ENCODE data around the gene DPP6. TPM values are rescaled to one million over a fixed set of nuclear protein-coding genes. Genes with fewer than 3 reads are reported as not detected.

The DPP6 gene
- total RNA-seq, 1 donor from 2014 or later = 1.2 TPM

- no peak for DNase-seq (ENCODE audit: low read depth)
- TF ChIP-seq CTCF (conservative IDR thresholded peaks at IDR 0.05; ENCODE audit: low read depth, low read length) = no peak
- H3K4me3 ChIP-seq (ENCODE audit: low read depth, low read length) = no peak overlapping the region
Measured at GRCh38 chr7:154171422-154171821, 119.2 kb downstream of the DPP6 start.

- TF ChIP-seq CTCF (conservative IDR thresholded peaks at IDR 0.05; ENCODE audit: low read depth, low read length) = no peak
- H3K4me3 ChIP-seq (ENCODE audit: low read depth, low read length) = no peak overlapping the region
- no peak for DNase-seq (ENCODE audit: low read depth)
Measured at GRCh38 chr7:154172236-154172635, 120.0 kb downstream of the DPP6 start.

GRCh38 chr7:154177584-154177983 lies 125.4 kb downstream of the DPP6 start:
- no peak for TF ChIP-seq CTCF (conservative IDR thresholded peaks at IDR 0.05; ENCODE audit: low read depth, low read length)
- DNase-seq (ENCODE audit: low read depth) = no peak
- no peak overlapping the region for H3K4me3 ChIP-seq (ENCODE audit: low read depth, low read length)

GRCh38 chr7:154178895-154179294 lies 126.7 kb downstream of the DPP6 start:
- DNase-seq (ENCODE audit: low read depth) = no peak
- no peak overlapping the region for H3K4me3 ChIP-seq (ENCODE audit: low read depth, low read length)

GRCh38 chr7:154183482-154183881 lies 131.3 kb downstream of the DPP6 start:
- no peak for TF ChIP-seq CTCF (conservative IDR thresholded peaks at IDR 0.05; ENCODE audit: low read depth, low read length)
- no peak overlapping the region for H3K4me3 ChIP-seq (ENCODE audit: low read depth, low read length)
- DNase-seq (ENCODE audit: low read depth) = no peak

More at GRCh38 chr7:154178895-154179294, 126.7 kb downstream of the DPP6 start:
- no peak for TF ChIP-seq CTCF (conservative IDR thresholded peaks at IDR 0.05; ENCODE audit: low read depth, low read length)

GRCh38 chr7:154183946-154184345 lies 131.7 kb downstream of the DPP6 start:
- DNase-seq (ENCODE audit: low read depth) = no peak
- no peak overlapping the region for H3K4me3 ChIP-seq (ENCODE audit: low read depth, low read length)
- TF ChIP-seq CTCF (conservative IDR thresholded peaks at IDR 0.05; ENCODE audit: low read depth, low read length) = no peak

GRCh38 chr7:154186811-154187210 lies 134.6 kb downstream of the DPP6 start:
- TF ChIP-seq CTCF (conservative IDR thresholded peaks at IDR 0.05; ENCODE audit: low read depth, low read length) = no peak
- DNase-seq (ENCODE audit: low read depth) = no peak
- H3K4me3 ChIP-seq (ENCODE audit: low read depth, low read length) = no peak overlapping the region
